Glutamatergic neuron (in vitro differentiated cells): ENCODE data around the gene ZSWIM1. TPM values are rescaled to one million over a fixed set of nuclear protein-coding genes. Genes with fewer than 3 reads are reported as not detected.
A peak's percentile ranks its signal among the peaks of the same experiment; 100 is the strongest.

Experiments
- DNase-seq: peaks from one replicate; pipeline ENCODE4 v3.0.0; 2022
- H3K27ac Mint-ChIP-seq: one replicate; pipeline ENCODE4 v1.8.0; 2020; ENCODE audit warnings: mild to moderate bottlenecking, mixed read lengths, inconsistent platforms; ENCODE audit not compliant: unreplicated experiment
- H3K27me3 Mint-ChIP-seq: one replicate; pipeline ENCODE4 v1.8.0; 2020; ENCODE audit warnings: mild to moderate bottlenecking, moderate library complexity, mixed read lengths, inconsistent platforms; ENCODE audit not compliant: unreplicated experiment
- H3K36me3 Mint-ChIP-seq: one replicate; pipeline ENCODE4 v1.8.0; 2020; ENCODE audit warnings: mild to moderate bottlenecking, mixed read lengths, inconsistent platforms; ENCODE audit not compliant: unreplicated experiment
- H3K4me1 Mint-ChIP-seq: one replicate; pipeline ENCODE4 v1.8.0; 2020; ENCODE audit warnings: mild to moderate bottlenecking, low read depth, mixed read lengths, inconsistent platforms; ENCODE audit not compliant: unreplicated experiment
- H3K4me3 Mint-ChIP-seq: one replicate; pipeline ENCODE4 v1.8.0; 2020; ENCODE audit warnings: mild to moderate bottlenecking, mixed read lengths, inconsistent platforms; ENCODE audit not compliant: unreplicated experiment
- H3K9me3 Mint-ChIP-seq: one replicate; pipeline ENCODE4 v1.8.0; 2020; ENCODE audit warnings: mild to moderate bottlenecking, moderate library complexity, mixed read lengths, inconsistent platforms; ENCODE audit not compliant: unreplicated experiment
- total RNA-seq: library from RNA; stranded (reverse); fragmentation: NEBNext Ultra II Directional; extraction: Animal tissue kit (Norgen Biotek cat#: 25700); gene quantifications from one replicate; pipeline ENCODE4 v1.2.1, GENCODE V29; 2021; ENCODE audit not compliant: unreplicated experiment
- TF ChIP-seq, protein P1 (sequence below): fragments of 200-600 bp; sonication (generic); IDR thresholded peaks from one replicate; pipeline ENCODE4 v1.5.0; 2021; ENCODE audit not compliant: partially characterized antibody, unreplicated experiment

ZSWIM1 gene
- total RNA-seq, 1 donor from 2014 or later, result 10.2 TPM

DNA sequence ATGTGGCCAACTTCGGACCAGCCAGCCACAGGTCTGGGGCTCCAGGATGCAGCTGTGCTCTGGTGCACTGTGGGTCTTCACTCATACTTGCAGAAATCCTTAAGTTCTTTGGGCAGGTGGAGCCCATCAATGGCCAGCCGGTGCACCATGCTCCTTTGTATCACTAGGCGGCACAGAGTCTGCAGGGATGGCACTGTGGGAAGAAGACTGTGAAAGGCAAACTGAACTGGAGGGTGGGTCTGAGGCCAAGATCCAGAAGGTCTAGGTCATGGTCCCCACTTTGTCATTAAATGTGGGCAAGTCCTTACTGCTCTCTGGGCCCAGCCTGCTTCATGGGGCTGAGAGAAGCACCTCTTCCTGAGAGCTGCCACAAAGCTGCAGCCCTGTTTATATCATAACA is 7.7 kb downstream of the ZSWIM1 start:
- DNase-seq, result no peak
- TF ChIP-seq, protein P1, sequence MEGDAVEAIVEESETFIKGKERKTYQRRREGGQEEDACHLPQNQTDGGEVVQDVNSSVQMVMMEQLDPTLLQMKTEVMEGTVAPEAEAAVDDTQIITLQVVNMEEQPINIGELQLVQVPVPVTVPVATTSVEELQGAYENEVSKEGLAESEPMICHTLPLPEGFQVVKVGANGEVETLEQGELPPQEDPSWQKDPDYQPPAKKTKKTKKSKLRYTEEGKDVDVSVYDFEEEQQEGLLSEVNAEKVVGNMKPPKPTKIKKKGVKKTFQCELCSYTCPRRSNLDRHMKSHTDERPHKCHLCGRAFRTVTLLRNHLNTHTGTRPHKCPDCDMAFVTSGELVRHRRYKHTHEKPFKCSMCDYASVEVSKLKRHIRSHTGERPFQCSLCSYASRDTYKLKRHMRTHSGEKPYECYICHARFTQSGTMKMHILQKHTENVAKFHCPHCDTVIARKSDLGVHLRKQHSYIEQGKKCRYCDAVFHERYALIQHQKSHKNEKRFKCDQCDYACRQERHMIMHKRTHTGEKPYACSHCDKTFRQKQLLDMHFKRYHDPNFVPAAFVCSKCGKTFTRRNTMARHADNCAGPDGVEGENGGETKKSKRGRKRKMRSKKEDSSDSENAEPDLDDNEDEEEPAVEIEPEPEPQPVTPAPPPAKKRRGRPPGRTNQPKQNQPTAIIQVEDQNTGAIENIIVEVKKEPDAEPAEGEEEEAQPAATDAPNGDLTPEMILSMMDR, result no peak
- Mint-ChIP-seq H3K27ac (no peak overlapping the region), H3K4me1 (peaks cover 3% of the 10 kb centered on the region), H3K9me3 (peaks cover 11% of the 10 kb centered on the region), H3K27me3 (peaks cover 9% of the 10 kb centered on the region), H3K36me3 (no peaks in the 10 kb centered on the region), H3K4me3 (no peak overlapping the region)

DNA sequence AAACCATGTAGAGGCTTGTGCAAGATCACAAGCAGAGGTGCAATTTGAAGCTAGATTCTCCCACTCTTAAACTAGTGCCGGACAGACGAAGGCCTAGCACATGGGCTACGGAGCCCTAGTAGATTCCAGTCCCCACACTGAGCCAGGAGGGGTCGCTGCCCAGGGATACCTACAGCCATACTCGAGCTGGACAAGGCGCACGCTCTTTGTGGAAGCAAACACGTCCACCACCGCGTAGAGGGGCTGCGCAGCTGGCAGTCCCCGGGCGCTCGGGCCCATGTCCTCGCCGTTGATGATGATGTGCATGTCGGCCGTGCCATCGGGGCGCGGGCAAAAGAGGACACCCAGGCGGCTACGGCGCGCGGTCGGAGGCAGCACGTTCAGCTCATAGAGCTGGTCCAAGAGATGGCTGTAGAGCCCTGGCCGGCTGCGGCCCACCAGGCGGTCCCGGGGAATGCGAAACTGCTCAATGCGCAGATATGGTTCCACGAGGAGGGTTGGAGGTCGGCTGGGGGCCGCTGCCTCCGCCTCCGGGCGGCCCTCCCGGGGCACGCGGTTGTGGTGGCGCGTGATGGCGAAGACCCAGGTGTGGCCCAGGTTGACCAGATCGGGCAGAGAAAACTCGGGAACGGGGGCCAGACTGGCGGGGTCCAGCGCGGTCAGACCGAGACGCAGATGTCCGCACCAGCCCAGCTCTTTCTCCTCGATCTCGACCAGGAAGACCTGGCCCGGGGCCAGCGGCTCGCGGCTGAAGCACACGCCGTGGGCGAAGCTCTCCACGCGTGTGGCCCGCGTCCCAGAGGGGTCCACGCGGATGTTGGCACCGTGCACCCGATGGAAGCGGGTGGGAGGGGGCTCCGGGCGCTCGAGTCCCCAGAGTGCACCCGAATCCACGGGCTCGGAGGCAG is 9.3 kb downstream of the ZSWIM1 start:
- Mint-ChIP-seq H3K27ac (peak overlapping the region; percentile 92), H3K9me3 (peaks cover 11% of the 10 kb centered on the region), H3K27me3 (peaks cover 9% of the 10 kb centered on the region), H3K4me1 (peaks cover 3% of the 10 kb centered on the region), H3K36me3 (no peaks in the 10 kb centered on the region), H3K4me3 (peak overlapping the region; percentile 89)
- DNase-seq, result peak; percentile 92
- TF ChIP-seq, protein P1, result peak; percentile 71

DNA sequence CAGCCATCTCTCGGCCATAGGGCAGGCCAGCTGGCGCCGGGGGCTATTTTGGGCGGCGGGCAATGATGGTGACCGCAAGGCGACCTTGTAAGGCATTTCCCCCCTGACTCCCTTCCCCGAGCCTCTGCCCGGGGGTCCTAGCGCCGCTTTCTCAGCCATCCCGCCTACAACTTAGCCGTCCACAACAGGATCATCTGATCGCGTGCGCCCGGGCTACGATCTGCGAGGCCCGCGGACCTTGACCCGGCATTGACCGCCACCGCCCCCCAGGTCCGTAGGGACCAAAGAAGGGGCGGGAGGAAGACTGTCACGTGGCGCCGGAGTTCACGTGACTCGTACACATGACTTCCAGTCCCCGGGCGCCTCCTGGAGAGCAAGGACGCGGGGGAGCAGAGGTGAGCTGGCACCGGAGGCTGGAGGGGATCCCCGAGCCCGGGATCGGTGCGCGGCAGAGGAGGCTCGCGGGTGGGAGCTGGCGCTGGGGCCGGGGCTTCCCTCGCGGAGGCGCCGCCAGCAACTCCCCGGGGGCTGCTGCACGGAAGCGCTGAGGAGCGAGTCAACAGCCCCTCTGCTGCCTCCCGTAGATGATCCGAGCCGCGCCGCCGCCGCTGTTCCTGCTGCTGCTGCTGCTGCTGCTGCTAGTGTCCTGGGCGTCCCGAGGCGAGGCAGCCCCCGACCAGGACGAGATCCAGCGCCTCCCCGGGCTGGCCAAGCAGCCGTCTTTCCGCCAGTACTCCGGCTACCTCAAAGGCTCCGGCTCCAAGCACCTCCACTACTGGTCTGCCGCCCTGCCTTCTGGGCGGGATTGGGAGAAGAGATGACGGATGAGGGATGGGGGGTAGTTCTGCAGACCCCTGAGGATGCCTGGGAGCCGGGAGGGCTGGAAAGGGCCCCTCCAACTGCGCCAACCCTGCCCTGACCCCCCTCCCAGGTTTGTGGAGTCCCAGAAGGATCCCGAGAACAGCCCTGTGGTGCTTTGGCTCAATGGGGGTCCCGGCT is 10.3 kb downstream of the ZSWIM1 start, which contains the start of the genes CTSA and NEURL2:
TSS of gene CTSA (plus strand) at position 351 of the 999 bp plus-strand sequence. CDS start at position 585, 234 bp downstream.
TSS of gene NEURL2 (minus strand) at position 224 of the 999 bp plus-strand sequence. CDS start at position 7, 217 bp downstream.
- TF ChIP-seq, protein P1, result no peak
- peak; percentile 97 for DNase-seq
- peaks cover 9% of the 10 kb centered on the region for H3K27me3 Mint-ChIP-seq
- peak within 1 kb of the TSS; percentile 92 for H3K27ac Mint-ChIP-seq
- H3K36me3 Mint-ChIP-seq, result no peaks in the 10 kb centered on the region
- peaks cover 3% of the 10 kb centered on the region for H3K4me1 Mint-ChIP-seq
- H3K4me3 Mint-ChIP-seq, result peak within 1 kb of the TSS; percentile 89
- H3K9me3 Mint-ChIP-seq, result peaks cover 11% of the 10 kb centered on the region

DNA sequence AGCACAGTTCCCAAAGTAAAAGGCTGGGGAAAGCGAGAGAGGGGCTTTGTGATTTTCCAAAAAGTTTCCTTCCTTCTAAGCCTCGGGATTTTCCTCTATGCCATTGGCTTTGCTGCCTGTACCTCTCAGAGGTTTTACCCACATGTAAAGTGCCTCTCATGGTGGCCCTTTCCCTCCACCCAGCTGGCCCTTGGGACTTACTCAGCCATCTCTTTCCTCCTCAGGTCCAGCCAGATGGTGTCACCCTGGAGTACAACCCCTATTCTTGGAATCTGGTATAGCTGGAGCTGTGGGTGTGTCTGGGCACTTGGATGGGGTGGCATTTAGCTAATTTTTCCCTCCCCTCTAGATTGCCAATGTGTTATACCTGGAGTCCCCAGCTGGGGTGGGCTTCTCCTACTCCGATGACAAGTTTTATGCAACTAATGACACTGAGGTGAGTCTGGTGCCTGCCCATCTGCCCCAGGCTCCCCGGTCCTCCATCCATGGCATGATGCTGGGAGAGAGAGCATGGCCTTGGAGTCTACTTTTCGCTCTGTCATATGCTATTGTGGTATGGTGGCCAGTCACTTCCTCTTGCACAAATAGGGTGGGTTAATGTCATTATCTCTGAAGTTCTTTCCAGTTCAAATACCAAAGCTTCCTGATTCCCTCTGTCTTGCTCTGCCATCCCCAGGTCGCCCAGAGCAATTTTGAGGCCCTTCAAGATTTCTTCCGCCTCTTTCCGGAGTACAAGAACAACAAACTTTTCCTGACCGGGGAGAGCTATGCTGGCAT is 11.2 kb downstream of the ZSWIM1 start:
- H3K27ac Mint-ChIP-seq, result no peak overlapping the region
- DNase-seq, result no peak
- TF ChIP-seq, protein P1, result no peak
- H3K4me1 Mint-ChIP-seq, result peaks cover 3% of the 10 kb centered on the region
- peaks cover 9% of the 10 kb centered on the region for H3K27me3 Mint-ChIP-seq
- H3K9me3 Mint-ChIP-seq, result peaks cover 11% of the 10 kb centered on the region
- no peaks in the 10 kb centered on the region for H3K36me3 Mint-ChIP-seq
- H3K4me3 Mint-ChIP-seq, result peak overlapping the region; percentile 78
